Measurements from ENCODE around the gene RAD51B.

DNA sequence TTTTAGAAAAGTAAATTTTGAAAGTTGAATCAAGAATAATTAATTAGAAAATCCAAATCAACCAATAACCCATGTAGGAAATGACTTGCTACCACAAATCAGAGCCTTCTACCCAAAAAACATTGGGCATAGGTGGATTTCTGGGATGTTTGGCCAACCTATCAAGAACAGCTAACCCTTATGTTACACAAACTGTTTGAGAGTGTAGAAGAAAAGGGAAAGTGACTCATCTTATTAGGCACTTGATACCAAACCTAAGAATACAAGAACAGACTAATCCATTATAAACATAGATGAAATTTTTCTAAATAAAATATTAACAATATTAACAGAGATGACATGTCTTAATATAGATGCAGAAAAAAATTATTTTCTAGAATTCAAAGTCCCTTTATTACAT is 712.9 kb downstream of the RAD51B start:
- TF ChIP-seq, protein P1, sequence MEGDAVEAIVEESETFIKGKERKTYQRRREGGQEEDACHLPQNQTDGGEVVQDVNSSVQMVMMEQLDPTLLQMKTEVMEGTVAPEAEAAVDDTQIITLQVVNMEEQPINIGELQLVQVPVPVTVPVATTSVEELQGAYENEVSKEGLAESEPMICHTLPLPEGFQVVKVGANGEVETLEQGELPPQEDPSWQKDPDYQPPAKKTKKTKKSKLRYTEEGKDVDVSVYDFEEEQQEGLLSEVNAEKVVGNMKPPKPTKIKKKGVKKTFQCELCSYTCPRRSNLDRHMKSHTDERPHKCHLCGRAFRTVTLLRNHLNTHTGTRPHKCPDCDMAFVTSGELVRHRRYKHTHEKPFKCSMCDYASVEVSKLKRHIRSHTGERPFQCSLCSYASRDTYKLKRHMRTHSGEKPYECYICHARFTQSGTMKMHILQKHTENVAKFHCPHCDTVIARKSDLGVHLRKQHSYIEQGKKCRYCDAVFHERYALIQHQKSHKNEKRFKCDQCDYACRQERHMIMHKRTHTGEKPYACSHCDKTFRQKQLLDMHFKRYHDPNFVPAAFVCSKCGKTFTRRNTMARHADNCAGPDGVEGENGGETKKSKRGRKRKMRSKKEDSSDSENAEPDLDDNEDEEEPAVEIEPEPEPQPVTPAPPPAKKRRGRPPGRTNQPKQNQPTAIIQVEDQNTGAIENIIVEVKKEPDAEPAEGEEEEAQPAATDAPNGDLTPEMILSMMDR (IDR thresholded peaks at IDR 0.05) = no peak
- no peak for TF ChIP-seq POLR2A (IDR thresholded peaks at IDR 0.05)

All from thyroid gland (tissue), 4 donors.